K562 (cell line): ENCODE measurements around the gene NPB. TPM values are rescaled to one million over a fixed set of nuclear protein-coding genes. Genes with fewer than 3 reads are reported as not detected.

Source experiments
- ARID1B ChIP-seq: fragments of 450-650 bp; IDR thresholded peaks from 2 replicates; pipeline ENCODE4 v1.6.1; 2016; ENCODE audit warnings: antibody characterized with exemption, mild to moderate bottlenecking, inconsistent platforms
- BDP1 ChIP-seq: IDR thresholded peaks from 3 replicates; pipeline ENCODE4 v1.6.1; 2011; ENCODE audit not compliant: insufficient read length, insufficient read depth
- BRD9 ChIP-seq: fragments of 450-650 bp; IDR thresholded peaks from 2 replicates; pipeline ENCODE4 v1.6.1; 2018; ENCODE audit warnings: low read depth; ENCODE audit not compliant: partially characterized antibody
- CBX1 ChIP-seq: sonication (generic); IDR thresholded peaks from 2 replicates; pipeline ENCODE4 v1.6.1; 2016; ENCODE audit warnings: antibody characterized with exemption, low read depth, mild to moderate bottlenecking
- CCNT2 ChIP-seq: IDR thresholded peaks from 2 replicates; pipeline ENCODE4 v1.6.1; 2011; ENCODE audit warnings: borderline replicate concordance, low read depth, mild to moderate bottlenecking, moderate library complexity, mixed read lengths, low read length; ENCODE audit not compliant: insufficient read length; ENCODE audit errors: extremely low read depth
- GABPA ChIP-seq: fragments of 200-800 bp; sonication (Bioruptor generic); conservative IDR thresholded peaks from 2 replicates; pipeline ENCODE4 v1.6.1; 2016; ENCODE audit warnings: low read depth, missing genetic modification characterization, missing compliant biosample characterization
- GTF2E2 ChIP-seq: fragments of 200-800 bp; sonication (Bioruptor generic); IDR thresholded peaks from 2 replicates; pipeline ENCODE4 v1.6.1; 2016; ENCODE audit warnings: missing genetic modification characterization, missing compliant biosample characterization
- KDM4B ChIP-seq, 2 experiments: fragments of 450-650 bp in 1 of 2; sonication (generic) in 1 of 2; IDR thresholded peaks; 2 replicates each; pipeline ENCODE4 v1.6.1; 2016 to 2017; ENCODE audit warnings: borderline replicate concordance in 2 of 2, antibody characterized with exemption in 1 of 2, low read depth in 1 of 2, mild to moderate bottlenecking in 1 of 2
- MLX ChIP-seq, 2 experiments: fragments of 450-650 bp in 1 of 2; sonication (generic) in 1 of 2; formaldehyde crosslinking; conservative IDR thresholded peaks; 2 replicates each; pipeline versions ENCODE4 v1.4.0 to v1.8.1; 2020 to 2022; ENCODE audit warnings: mild to moderate bottlenecking in 1 of 2, missing genetic modification reagents in 1 of 2
- MXD1 ChIP-seq: fragments of 250-450 bp; sonication (Bioruptor Pico); IDR thresholded peaks from 2 replicates; pipeline ENCODE4 v1.8.0; 2021; ENCODE audit warnings: borderline replicate concordance, mild to moderate bottlenecking, moderate library complexity; ENCODE audit not compliant: poor library complexity, severe bottlenecking
- NBN ChIP-seq: fragments of 450-650 bp; IDR thresholded peaks from 2 replicates; pipeline ENCODE4 v1.6.1; 2016; ENCODE audit warnings: low read depth, mild to moderate bottlenecking
- NR3C1 ChIP-seq: sonication (generic); formaldehyde crosslinking; IDR thresholded peaks from 2 replicates; pipeline ENCODE4 v1.8.1; 2022; ENCODE audit warnings: missing genetic modification reagents
- NR4A1 ChIP-seq, 2 experiments: fragments of 250-450 bp in 1 of 2; fragments of 450-650 bp in 1 of 2; sonication (Bioruptor Pico) in 1 of 2; IDR thresholded peaks; 2 replicates each; pipeline versions ENCODE4 v1.4.0 to v1.6.1; 2016 to 2020; ENCODE audit warnings: mild to moderate bottlenecking in 2 of 2, missing compliant biosample characterization in 1 of 2, missing genetic modification characterization in 1 of 2, moderate library complexity in 1 of 2
- SIN3B ChIP-seq: fragments of 450-650 bp; IDR thresholded peaks from 2 replicates; pipeline ENCODE4 v1.6.1; 2017; ENCODE audit warnings: low read depth, mild to moderate bottlenecking, moderate library complexity
- SMAD4 ChIP-seq: fragments of 250-450 bp; sonication (Bioruptor Pico); conservative IDR thresholded peaks from 2 replicates; pipeline ENCODE4 v1.8.0; 2021; ENCODE audit warnings: inconsistent platforms, mild to moderate bottlenecking, moderate library complexity
- SP2 ChIP-seq: IDR thresholded peaks from 2 replicates; pipeline ENCODE4 v1.6.1; 2011; ENCODE audit warnings: mild to moderate bottlenecking, low read depth, low read length, moderate library complexity; ENCODE audit not compliant: poor library complexity, severe bottlenecking; ENCODE audit errors: extremely low read depth
- TCF7L2 ChIP-seq: fragments of 150-350 bp; IDR thresholded peaks from 2 replicates; pipeline ENCODE4 v1.6.1; 2016; ENCODE audit warnings: low read depth, mild to moderate bottlenecking, low read length, moderate library complexity
- THRAP3 ChIP-seq: fragments of 450-650 bp; IDR thresholded peaks from 2 replicates; pipeline ENCODE4 v1.6.1; 2016; ENCODE audit warnings: mild to moderate bottlenecking, inconsistent platforms, borderline replicate concordance
- U2AF2 ChIP-seq: fragments of 200-400 bp; formaldehyde crosslinking; optimal IDR thresholded peaks from 2 replicates; pipeline ENCODE3; 2017; ENCODE audit warnings: low read depth, mild to moderate bottlenecking, low read length
- ZNF589 ChIP-seq: fragments of 200-800 bp; sonication (Bioruptor generic); IDR thresholded peaks from 2 replicates; pipeline ENCODE4 v1.6.1; 2016; ENCODE audit warnings: low read depth, missing genetic modification characterization, missing compliant biosample characterization
- ZNF717 ChIP-seq: fragments of 250-450 bp; sonication (Bioruptor Pico); IDR thresholded peaks from 2 replicates; pipeline ENCODE4 v1.5.0; 2021
- polyA plus RNA-seq, 8 experiments: library from polyadenylated mRNA; depleted of rRNA in 4 of 8; stranded (reverse) in 5 of 8; unstranded in 3 of 8; fragments of >200 nt; fragmentation: Nextera tagmentation in 2 of 8; fragmentation: Illumina TruSeq in 1 of 8; extraction: Ambion mirVana in 2 of 8; extraction: Trizol in 1 of 8; gene quantifications; 2 replicates each; pipeline versions ENCODE4 v1.2.1 to v1.2.3, GENCODE V29; 2011 to 2014; ENCODE audit warnings: inconsistent platforms in 1 of 8, missing spikeins in 1 of 8
- total RNA-seq, 7 experiments: library from RNA; depleted of rRNA in 6 of 7; stranded (reverse); fragments of >200 nt in 6 of 7; fragmentation: Illumina TruSeq in 2 of 7; extraction: Trizol in 2 of 7; gene quantifications; 2 replicates each; pipeline versions ENCODE4 v1.2.1 to v1.2.3, GENCODE V29; 2011 to 2021; ENCODE audit warnings: low replicate concordance in 1 of 7
- TF ChIP-seq, protein P1 (sequence below): fragments of 450-650 bp; IDR thresholded peaks from 2 replicates; pipeline ENCODE4 v1.6.1; 2017; ENCODE audit warnings: mild to moderate bottlenecking, moderate library complexity
- TF ChIP-seq, protein P2 (sequence below): IDR thresholded peaks from 2 replicates; pipeline ENCODE4 v1.6.1; 2014; ENCODE audit warnings: antibody characterized with exemption

Gene NPB
- total and polyA plus RNA-seq, 9 of the 15 experiments (the other 6 are each of a cell fraction or from before 2014, with no cell fraction given) = 0.03 to 0.61 (median 0.14) TPM; not detected in 2

- TF ChIP-seq ZNF589 (CRISPR knock-in tag) = no peak; the same call in 1 of the 2 replicates
- TF ChIP-seq GABPA = peak; percentile 78
- peak in 1 of 2 experiments; percentile 84; a peak in 1 of 4 replicates for TF ChIP-seq KDM4B (IDR thresholded peaks at IDR 0.05; ENCODE audit: borderline replicate concordance in 2 of 2, low read depth in 1 of 2)
- TF ChIP-seq, protein P1, sequence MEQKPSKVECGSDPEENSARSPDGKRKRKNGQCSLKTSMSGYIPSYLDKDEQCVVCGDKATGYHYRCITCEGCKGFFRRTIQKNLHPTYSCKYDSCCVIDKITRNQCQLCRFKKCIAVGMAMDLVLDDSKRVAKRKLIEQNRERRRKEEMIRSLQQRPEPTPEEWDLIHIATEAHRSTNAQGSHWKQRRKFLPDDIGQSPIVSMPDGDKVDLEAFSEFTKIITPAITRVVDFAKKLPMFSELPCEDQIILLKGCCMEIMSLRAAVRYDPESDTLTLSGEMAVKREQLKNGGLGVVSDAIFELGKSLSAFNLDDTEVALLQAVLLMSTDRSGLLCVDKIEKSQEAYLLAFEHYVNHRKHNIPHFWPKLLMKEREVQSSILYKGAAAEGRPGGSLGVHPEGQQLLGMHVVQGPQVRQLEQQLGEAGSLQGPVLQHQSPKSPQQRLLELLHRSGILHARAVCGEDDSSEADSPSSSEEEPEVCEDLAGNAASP = no peak
- TF ChIP-seq U2AF2 = no peak
- TF ChIP-seq MLX (CRISPR knock-in tag; conservative IDR thresholded peaks at IDR 0.05) = no peak
- peak; percentile 82; the same call in 1 of the 2 replicates for TF ChIP-seq SMAD4 (CRISPR knock-in tag)
- TF ChIP-seq BRD9 = peak; percentile 42
- no peak; the same call in 1 of the 2 replicates for TF ChIP-seq CBX1
- TF ChIP-seq MXD1 (CRISPR knock-in tag) = peak; percentile 75
- TF ChIP-seq, protein P2, sequence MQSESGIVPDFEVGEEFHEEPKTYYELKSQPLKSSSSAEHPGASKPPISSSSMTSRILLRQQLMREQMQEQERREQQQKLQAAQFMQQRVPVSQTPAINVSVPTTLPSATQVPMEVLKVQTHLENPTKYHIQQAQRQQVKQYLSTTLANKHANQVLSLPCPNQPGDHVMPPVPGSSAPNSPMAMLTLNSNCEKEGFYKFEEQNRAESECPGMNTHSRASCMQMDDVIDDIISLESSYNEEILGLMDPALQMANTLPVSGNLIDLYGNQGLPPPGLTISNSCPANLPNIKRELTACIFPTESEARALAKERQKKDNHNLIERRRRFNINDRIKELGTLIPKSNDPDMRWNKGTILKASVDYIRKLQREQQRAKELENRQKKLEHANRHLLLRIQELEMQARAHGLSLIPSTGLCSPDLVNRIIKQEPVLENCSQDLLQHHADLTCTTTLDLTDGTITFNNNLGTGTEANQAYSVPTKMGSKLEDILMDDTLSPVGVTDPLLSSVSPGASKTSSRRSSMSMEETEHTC = no peak; the same call in none of the 2 replicates
- no peak for TF ChIP-seq TCF7L2
- TF ChIP-seq GTF2E2 (tag) = peak; percentile 30; the same call in 1 of the 2 replicates
- no peak for TF ChIP-seq ZNF717
- TF ChIP-seq NBN = peak; percentile 55; the same call in 1 of the 2 replicates
- no peak for TF ChIP-seq SP2
- TF ChIP-seq NR4A1 (CRISPR knock-in tag; IDR thresholded peaks at IDR 0.05) = no peak
- peak; percentile 89 for TF ChIP-seq NR4A1 (tag; IDR thresholded peaks at IDR 0.05)
- TF ChIP-seq NR3C1 (CRISPR knock-in tag) = peak; percentile 64; the same call in 1 of the 2 replicates
- TF ChIP-seq BDP1 = no peak
- TF ChIP-seq CCNT2 = peak; percentile 87
- TF ChIP-seq THRAP3 = no peak
- no peak for TF ChIP-seq ARID1B
- 0 out of 2 replicates have a peak, but pooled peaks have one; percentile 59 for TF ChIP-seq SIN3B
Observed at GRCh38 chr17:81871387-81872230, 30.4 kb upstream of the NPB start (continued).
